Measurements from ENCODE around the gene TMEM176B.

- TF ChIP-seq CTCF (IDR thresholded peaks at IDR 0.05) (no peak), POLR2AphosphoS5 (IDR thresholded peaks at IDR 0.05) (no peak)
These were observed 42.6 kb upstream of the TMEM176B start for GRCh38 chr7:150842716-150843115.

Data from suprapubic skin (tissue), 3 donors.